NCI-H748 (cell line): Measurements from ENCODE around the gene TXNL4B.
A peak's percentile ranks its signal among the peaks of the same experiment; 100 is the strongest.

Experiments used
- DNase-seq: peaks from one replicate; lab custom pipeline; 2025; ENCODE audit not compliant: unreplicated experiment; lab: John Stamatoyannopoulos, UW

Gene TXNL4B

GRCh38 chr16:72093448-72094265 lies at the start of gene TXNL4B, which contains the start of gene DHX38:
TSS of gene TXNL4B (minus strand) at chr16:72093620. CDS start at chr16:72090749, 2,871 bp downstream.
TSS of gene DHX38 (plus strand) at chr16:72093847. CDS start at chr16:72096158, 2,311 bp downstream.
- peak; percentile 97 for DNase-seq

- no peak for DNase-seq
These were observed 49.1 kb upstream of the TXNL4B start for GRCh38 chr16:72142476-72142875.

GRCh38 chr16:72139908-72140307 lies 46.5 kb upstream of the TXNL4B start:
- DNase-seq: no peak

- no peak for DNase-seq
These were observed 44.7 kb upstream of the TXNL4B start for GRCh38 chr16:72138064-72138572.

GRCh38 chr16:72137380-72138063 lies 44.1 kb upstream of the TXNL4B start:
- no peak for DNase-seq

GRCh38 chr16:72134507-72134906 lies 41.1 kb upstream of the TXNL4B start:
- DNase-seq: no peak

GRCh38 chr16:72132726-72133125 lies 39.3 kb upstream of the TXNL4B start:
- no peak for DNase-seq

GRCh38 chr16:72131036-72131435 lies 37.6 kb upstream of the TXNL4B start:
- DNase-seq: no peak

GRCh38 chr16:72129976-72130656 lies 36.7 kb upstream of the TXNL4B start:
- no peak for DNase-seq

GRCh38 chr16:72128701-72129100 lies 35.3 kb upstream of the TXNL4B start:
- no peak for DNase-seq

GRCh38 chr16:72126429-72126765 lies 33.0 kb upstream of the TXNL4B start:
- DNase-seq: no peak

GRCh38 chr16:72125635-72126428 lies 32.4 kb upstream of the TXNL4B start:
- no peak for DNase-seq

- peak; percentile 49 for DNase-seq
These were observed 31.6 kb upstream of the TXNL4B start for GRCh38 chr16:72124761-72125634.

- DNase-seq: no peak
These were observed 30.7 kb upstream of the TXNL4B start for GRCh38 chr16:72124148-72124547.

- no peak for DNase-seq
These were observed 30.0 kb upstream of the TXNL4B start for GRCh38 chr16:72123426-72123825.

- no peak for DNase-seq
These were observed 29.5 kb upstream of the TXNL4B start for GRCh38 chr16:72122916-72123315.

- no peak for DNase-seq
These were observed 28.9 kb upstream of the TXNL4B start for GRCh38 chr16:72122308-72122707.

GRCh38 chr16:72120026-72120425 lies 26.6 kb upstream of the TXNL4B start:
- no peak for DNase-seq

GRCh38 chr16:72113616-72113945 lies 20.2 kb upstream of the TXNL4B start:
- DNase-seq: no peak
